DMS53 treated with DMSO at 0.1 percent for 48 hours (cell line): Measurements from ENCODE around the gene LINGO1.

Experiments
- DNase-seq: peaks from one replicate; lab custom pipeline; 2025; ENCODE audit not compliant: unreplicated experiment; lab: John Stamatoyannopoulos, UW

Gene LINGO1

GRCh38 chr15:77573802-77574201 lies 58.9 kb downstream of the LINGO1 start:
- DNase-seq, result no peak

- DNase-seq, result no peak
Measured at GRCh38 chr15:77572186-77572585, 60.5 kb downstream of the LINGO1 start.

DNA sequence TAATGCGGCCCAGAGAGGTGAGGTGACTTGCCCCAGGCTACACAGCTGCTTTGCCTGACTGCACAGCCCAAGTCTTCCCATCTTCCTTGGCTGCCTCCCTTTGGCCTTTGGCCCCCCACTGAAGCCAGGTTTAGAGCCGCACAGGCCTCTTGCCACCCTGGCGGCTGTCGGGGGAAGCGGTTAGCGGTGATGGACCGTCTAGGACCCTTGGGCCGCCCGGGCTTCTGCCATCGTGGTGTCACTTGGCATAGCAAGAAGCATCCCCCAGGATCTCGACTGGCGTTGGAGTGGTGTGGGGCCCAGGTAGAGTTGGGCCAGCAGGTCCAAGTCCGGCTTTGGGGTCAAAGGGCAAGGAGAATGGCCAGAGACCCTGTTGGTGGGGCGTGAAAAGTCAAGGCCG lies 61.0 kb downstream of the LINGO1 start:
- no peak for DNase-seq

DNA sequence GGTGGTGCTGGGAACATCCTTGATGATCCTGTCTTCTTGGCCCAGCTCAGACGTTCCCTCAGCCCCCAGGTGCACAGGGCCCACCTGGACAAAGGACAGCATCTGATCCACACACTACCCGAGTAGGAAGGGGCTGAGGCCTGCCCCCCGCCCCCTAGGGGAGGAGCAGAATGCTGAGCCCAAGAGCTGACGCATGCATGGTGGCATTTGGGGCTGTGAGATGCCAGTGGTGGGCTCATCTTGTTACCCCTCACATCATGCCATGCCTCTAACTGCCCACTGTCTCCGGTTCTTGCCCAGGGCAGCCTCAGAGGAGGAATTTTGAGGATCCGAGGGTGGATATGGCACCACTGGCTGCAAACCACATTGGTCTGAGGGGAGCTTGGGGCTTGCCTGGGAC lies 61.5 kb downstream of the LINGO1 start:
- DNase-seq, result no peak

- DNase-seq, result no peak
Measured at GRCh38 chr15:77569729-77570125, 63.0 kb downstream of the LINGO1 start.

DNA sequence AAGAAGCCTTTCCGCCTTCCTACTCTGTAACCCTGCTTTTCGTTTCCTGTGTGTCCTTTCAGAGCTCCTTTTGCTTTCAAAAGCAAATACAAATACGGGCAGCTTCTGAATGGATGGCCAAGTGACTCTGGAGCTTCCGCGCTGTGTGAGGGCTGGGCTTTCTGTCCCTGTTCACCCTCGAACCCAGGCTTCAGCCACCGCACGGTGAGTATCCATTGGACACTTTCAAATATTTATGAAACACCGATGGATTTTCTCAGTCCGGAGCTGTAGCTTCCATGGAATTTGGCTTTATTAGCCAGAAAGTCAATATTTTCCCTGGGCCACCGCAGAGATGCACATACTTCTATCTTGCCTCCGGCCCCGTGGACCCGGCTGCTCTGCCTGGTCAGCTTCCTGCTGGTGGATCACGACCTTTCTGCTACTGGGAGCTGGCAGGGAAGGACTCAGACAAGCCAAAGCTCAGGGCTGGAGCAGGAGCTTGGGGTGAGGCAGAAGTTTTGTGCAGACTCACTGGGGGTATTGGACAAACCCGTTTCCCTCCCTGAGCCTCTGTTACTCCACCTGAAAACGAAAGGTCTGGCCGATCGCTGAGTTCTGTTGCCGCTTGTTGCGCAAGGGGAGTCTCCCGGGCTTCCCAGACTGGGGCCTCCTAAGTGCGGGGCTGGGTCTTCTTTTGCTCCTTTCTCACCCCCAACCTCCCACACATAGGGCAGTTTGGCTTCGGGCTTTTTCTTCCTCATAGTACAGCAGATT lies 63.6 kb downstream of the LINGO1 start:
- DNase-seq, result peak; percentile 30

GRCh38 chr15:77568014-77568972 lies 64.4 kb downstream of the LINGO1 start:
- DNase-seq, result no peak

- DNase-seq, result no peak
Measured at GRCh38 chr15:77567202-77567601, 65.5 kb downstream of the LINGO1 start.

DNA sequence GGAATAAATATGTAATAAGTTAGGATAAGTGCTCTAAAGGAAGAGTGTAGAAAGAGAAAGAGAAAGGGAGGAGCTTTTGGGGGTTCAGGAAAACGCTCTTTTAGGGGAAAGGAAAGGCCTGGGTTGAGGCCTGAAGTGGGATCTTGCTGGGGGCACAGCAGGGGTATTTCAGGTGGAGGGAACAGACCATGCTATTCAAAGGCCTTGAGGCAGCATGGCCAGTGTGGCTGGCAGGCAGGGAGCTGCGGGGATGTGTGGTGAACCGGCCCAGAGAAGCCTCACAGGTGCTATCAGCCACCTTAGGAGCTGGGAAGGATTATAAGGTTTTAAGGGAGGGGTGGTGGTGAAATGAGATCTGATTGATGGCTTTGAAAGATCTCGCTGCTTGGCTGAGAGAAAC lies 66.6 kb downstream of the LINGO1 start:
- DNase-seq, result no peak

- no peak for DNase-seq
Measured at GRCh38 chr15:77565378-77565915, 67.3 kb downstream of the LINGO1 start.

- DNase-seq, result no peak
Measured at GRCh38 chr15:77564938-77565337, 67.8 kb downstream of the LINGO1 start.

GRCh38 chr15:77564341-77564740 lies 68.4 kb downstream of the LINGO1 start:
- no peak for DNase-seq

- no peak for DNase-seq
Measured at GRCh38 chr15:77563623-77564156, 69.0 kb downstream of the LINGO1 start.
